Medulla oblongata (tissue), 1 donor: ENCODE results near the gene CH25H.
"Not testable (repeated sequence)": the region's sequence is repeated elsewhere in the genome, so short reads cannot be mapped to it uniquely, and the experiment has no call there.

ENCODE experiments used
- DNase-seq: peaks from one replicate; pipeline ENCODE4 v3.0.0-alpha.2; 2015; ENCODE audit errors: extremely low spot score

CH25H gene

GRCh38 chr10:89207181-89207800, at the start of gene CH25H:
Gene CH25H (minus strand): TSS chr10:89207317. CDS start chr10:89207292, 25 bp downstream.
- DNase-seq, result peak; percentile 94

- DNase-seq, result no peak
Observed at GRCh38 chr10:89256340-89256739, 49.2 kb upstream of the CH25H start.

GRCh38 chr10:89255793-89256192, 48.7 kb upstream of the CH25H start:
- DNase-seq, result no peak

GRCh38 chr10:89255091-89255579, 48.0 kb upstream of the CH25H start:
- DNase-seq, result not testable (repeated sequence)

GRCh38 chr10:89252225-89252585, 45.1 kb upstream of the CH25H start:
- no peak for DNase-seq

GRCh38 chr10:89251409-89252224, 44.5 kb upstream of the CH25H start, which contains the start of gene LIPA:
Gene LIPA (minus strand): TSS chr10:89251775. CDS start chr10:89247648, 4,127 bp downstream.
- peak; percentile 98 for DNase-seq

DNA sequence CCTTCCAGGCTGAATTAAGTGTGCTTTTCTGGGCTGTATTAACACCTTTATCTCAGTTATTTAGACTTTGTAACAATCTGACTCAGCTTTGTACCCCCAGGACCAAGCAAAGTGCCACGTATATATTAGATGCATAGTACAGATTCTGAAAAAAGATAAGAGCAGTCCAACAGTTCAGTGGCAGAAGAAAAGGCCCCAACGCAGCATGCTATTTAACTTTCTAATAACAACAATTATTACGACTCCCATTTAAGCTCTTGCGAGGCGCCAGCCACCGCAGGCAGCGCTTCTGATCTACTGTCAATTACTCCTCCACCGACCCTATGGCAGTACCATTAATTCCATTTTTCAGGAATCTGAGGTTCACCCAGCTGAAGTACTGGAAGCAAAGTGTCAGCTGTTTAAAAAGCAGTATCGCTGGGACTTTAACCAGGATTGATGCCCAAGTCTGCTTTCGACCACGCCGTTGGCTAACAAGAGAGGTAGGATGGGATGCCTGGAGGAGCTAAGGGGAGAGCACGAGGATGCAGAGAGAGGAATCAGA, 43.8 kb upstream of the CH25H start:
- DNase-seq, result no peak

DNA sequence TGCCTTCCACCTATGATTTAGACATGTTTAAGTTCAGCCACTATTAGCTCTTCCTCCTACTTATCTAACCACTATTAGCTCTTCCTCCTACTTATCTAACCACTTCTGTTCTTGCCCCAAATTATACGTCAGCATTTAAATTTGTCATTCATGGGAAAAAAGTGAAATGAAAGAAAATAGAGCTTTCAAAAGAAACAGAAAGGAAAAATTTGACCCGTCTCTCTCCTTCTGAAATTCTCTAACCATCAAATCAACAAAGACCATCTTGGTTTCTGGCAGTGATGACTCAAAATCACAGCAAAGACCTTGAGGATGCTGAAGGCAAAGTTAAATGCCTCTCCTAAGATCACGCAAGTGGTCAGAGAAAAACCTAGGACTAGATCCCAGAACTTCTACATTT, 41.9 kb upstream of the CH25H start:
- DNase-seq, result no peak

DNA sequence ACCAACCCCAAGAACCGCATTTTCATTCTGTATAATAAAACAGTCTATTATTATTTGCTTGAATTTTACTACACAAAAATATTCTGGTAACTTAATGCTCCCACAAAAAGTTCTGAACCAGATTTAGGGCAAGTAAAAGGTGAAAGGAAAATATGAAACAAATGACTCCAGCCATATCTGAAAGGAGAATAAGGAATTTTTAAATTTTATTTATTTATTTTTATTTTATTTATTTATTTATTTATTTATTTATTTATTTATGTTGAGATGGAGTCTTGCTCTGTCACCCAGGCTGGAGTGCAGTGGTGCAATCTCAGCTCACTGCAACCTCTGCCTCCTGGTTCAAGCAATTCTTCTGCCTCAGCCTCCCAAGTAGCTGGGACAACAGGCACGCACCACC, 40.5 kb upstream of the CH25H start:
- not testable (repeated sequence) for DNase-seq

DNA sequence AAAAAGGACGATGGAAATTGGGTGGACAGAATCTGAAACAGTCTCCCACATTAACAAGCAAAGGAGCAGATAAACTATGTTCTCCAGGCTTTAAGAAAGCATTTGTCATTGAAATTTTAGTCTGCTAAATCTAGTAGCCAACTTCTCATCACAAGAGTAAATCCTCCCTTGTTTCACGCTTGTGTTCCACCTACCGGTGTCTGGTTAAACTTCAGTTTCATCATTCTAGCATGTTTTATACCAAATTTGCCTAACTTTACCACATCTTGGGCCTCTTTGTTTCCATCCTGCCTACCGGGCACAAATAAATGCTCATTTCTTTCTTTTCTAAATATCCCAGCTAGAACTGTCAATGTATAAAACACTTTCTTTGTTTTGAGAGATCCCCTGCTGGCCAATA, 38.7 kb upstream of the CH25H start:
- DNase-seq, result no peak

DNA sequence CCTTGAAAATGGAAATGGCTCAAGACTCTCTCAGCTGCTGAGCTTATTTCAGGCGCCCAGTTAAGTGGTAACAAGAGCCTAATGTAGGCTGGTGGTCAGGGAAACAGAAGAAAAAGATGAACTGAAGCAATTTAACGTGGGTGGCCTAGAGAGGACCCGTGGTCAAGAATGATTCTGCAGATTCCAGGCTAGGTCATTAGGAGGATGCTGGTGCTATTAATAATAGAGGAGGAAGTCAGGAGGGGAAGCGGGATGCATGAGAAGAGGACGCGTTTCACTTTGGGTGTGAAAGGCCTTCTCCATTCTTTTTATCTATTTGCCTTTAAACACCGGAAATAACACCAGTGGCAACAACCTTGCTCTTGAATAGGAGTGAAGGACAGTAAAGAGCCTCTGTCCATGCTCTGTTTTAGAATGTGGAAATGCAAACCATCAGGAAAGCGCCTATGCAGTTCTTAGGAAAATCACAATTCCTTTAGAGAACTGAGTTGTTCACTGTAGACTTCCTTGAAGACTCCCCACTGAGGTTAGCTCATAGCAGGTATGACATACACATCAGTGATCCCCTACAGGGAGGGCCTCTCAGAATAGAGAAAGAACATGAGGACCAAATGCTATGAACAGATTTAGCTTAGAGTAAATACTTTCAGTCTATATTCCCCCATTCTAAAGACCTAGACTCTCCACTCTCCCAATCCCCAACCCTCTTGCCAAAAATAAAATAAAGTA, 35.9 kb upstream of the CH25H start:
- DNase-seq, result peak; percentile 76

- no peak for DNase-seq
Observed at GRCh38 chr10:89242345-89242684, 35.2 kb upstream of the CH25H start.

- DNase-seq, result no peak
Observed at GRCh38 chr10:89241486-89242344, 34.6 kb upstream of the CH25H start.

- DNase-seq, result no peak
Observed at GRCh38 chr10:89241026-89241425, 33.9 kb upstream of the CH25H start.

DNA sequence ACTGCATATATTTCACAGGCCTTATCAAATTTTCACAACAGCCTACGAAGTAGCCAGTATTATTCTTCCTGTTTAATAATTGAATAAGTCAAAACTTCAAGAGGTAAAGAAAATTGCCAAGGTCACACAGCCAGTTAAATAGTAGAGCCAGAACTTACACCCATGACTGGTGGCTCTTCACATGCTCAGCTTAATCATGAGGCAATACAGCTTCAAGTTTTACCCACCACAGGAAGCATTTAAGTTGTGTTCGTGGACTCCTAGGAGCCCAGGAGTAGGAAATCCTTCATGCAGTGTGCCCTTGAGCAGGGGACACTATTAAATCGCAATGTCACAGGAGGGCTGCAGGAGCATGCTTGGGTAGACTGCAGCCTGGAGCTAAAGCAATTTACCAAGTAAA, 33.4 kb upstream of the CH25H start:
- DNase-seq, result no peak

GRCh38 chr10:89238956-89239644, 32.0 kb upstream of the CH25H start:
- DNase-seq, result no peak

DNA sequence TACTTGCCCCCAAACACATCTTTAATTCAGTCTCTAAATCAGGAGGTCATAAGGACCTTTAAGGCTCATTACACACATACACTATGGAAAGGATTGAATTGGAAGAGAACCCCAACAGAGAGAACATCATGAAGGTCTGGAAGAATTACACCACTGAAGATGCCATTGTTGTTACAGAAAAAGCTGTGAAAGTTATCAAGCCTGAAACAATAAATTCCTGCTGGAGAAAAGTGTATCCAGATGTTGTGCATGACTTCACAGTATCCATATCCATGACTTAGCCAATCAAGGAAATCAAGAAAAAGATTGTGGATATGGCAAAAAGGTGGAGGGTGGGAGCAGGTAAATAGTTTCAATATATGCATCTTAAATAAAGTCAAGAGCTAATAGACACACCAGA, 30.7 kb upstream of the CH25H start:
- DNase-seq, result no peak

DNA sequence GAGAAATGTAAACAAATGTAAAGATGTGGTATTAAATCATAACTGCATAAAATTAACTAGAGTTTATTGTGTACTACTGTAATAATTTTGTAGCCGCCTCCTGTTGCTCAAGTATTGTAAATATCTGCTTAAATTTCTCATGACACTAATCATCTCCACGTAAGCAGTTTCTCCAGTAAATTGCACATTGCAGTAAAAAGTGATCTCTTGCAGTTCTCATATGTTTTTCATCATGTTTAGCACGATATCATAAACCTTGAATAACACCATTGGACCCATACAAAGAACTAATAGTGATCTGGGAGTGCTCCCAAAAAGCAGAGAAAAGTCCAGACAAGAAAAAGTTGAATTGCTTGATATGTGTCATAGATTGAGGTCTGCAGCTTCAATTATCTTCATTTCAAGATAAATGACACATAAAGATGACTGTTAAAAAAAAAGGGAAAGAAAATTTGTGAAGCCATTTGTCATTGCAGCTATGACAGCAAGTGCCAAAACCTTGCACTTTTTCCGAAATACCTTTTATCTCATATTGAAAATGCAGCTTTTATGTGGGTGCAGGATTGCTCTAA, 29.2 kb upstream of the CH25H start:
- DNase-seq, result no peak

- DNase-seq, result peak; percentile 92
Observed at GRCh38 chr10:89235073-89235798, 28.1 kb upstream of the CH25H start.

DNA sequence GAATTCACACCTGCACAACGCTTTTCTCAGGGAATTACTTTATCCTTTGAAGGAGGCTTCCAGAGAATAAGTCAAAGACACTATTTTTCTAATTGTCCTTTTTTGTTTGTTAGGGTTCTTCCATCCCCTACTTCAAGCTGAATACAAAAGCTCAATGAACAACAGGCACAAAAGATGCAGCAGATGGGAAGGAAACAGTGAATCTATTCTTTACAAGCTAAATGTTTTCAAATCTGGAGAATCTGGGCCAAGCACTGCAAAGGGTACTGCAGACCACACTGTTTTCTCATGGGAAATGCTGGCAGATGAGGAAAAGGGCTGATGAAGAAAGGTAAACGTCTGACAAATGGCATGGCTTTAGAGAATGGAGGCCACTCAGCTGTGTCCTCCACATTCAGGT, 25.9 kb upstream of the CH25H start:
- peak; percentile 83 for DNase-seq
